Activated B cell treated with CpG ODN at 0.5 μM for 24 hours (primary cell): ENCODE measurements around the gene XRCC3. TPM values are rescaled to one million over a fixed set of nuclear protein-coding genes. Genes with fewer than 3 reads are reported as not detected.

ENCODE experiments used
- ATAC-seq: fragments of 200-7000 bp; cut with Tn5 transposase; one replicate; pipeline ENCODE4 v1.10.0; 2021; ENCODE audit warnings: low read depth, mild to moderate bottlenecking, moderate library complexity
- CTCF ChIA-PET: fragments of 350-600 bp; sonication (Branson Sonifier 250); formaldehyde crosslinking; loops from one replicate; lab custom pipeline; 2021; ENCODE audit warnings: antibody characterized with exemption; lab: Charles Lee
- POLR2A ChIA-PET: fragments of 350-600 bp; sonication (Branson Sonifier 250); formaldehyde crosslinking; loops from one replicate; lab custom pipeline; 2021; ENCODE audit warnings: antibody characterized with exemption; lab: Charles Lee
- DNase-seq: peaks from one replicate; pipeline ENCODE4 v3.0.0; 2022
- H3K27ac Mint-ChIP-seq: one replicate; pipeline ENCODE4 v1.8.0; 2020; ENCODE audit warnings: mixed read lengths
- H3K27me3 Mint-ChIP-seq: one replicate; pipeline ENCODE4 v1.8.0; 2021; ENCODE audit warnings: mixed read lengths
- H3K36me3 Mint-ChIP-seq: one replicate; pipeline ENCODE4 v1.8.0; 2021; ENCODE audit warnings: low read depth, mixed read lengths
- H3K4me1 Mint-ChIP-seq: one replicate; pipeline ENCODE4 v1.8.0; 2021; ENCODE audit warnings: mixed read lengths
- H3K4me3 Mint-ChIP-seq: one replicate; pipeline ENCODE4 v1.8.0; 2020; ENCODE audit warnings: mild to moderate bottlenecking, mixed read lengths
- H3K9me3 Mint-ChIP-seq: one replicate; pipeline ENCODE4 v1.8.0; 2020; ENCODE audit warnings: mixed read lengths
- intact Hi-C: fragments of 100-400 bp; cut with micrococcal nuclease; formaldehyde crosslinking; loops from one replicate; pipeline ENCODE4 v1.15.1; 2024
- total RNA-seq: library from RNA; stranded (reverse); gene quantifications from 2 replicates; pipeline ENCODE4 v1.2.3, GENCODE V29; 2022
- TF ChIP-seq, protein P1 (sequence below): fragments of 200-600 bp; IDR thresholded peaks from one replicate; pipeline ENCODE4 v1.8.0; 2022; ENCODE audit warnings: antibody characterized with exemption, mild to moderate bottlenecking

XRCC3 gene
- total RNA-seq, 1 donor from 2014 or later = 26.0 TPM

DNA sequence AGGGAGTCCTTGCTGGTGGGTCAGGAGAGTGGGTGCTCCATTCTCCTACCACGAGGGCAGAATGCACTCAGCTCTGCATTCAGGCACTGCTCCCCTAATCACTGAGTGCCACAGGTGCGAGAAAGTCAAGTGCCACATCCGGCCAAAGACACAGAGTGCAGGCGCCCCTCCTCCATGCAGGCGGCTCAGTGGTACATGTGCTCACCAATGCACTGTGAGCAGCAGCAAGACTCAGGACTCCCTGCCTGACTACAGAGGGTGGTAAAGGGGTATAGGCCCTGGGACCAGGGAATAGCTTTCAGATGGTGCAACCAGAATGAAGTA lies 33.2 kb upstream of the XRCC3 start:
- ATAC-seq (peak; percentile 45), DNase-seq (no peak)
- ChIA-PET CTCF (no interaction called here), POLR2A (interaction anchor here (0.6 kb wide), 1 partner anchor 284 kb away, joined by 3 read pairs; no protein-coding TSS in a partner anchor)
- Mint-ChIP-seq H3K9me3 (no peaks in the 10 kb centered on the region), H3K27me3 (no peaks in the 10 kb centered on the region), H3K4me1 (no peaks in the 10 kb centered on the region), H3K27ac (no peak overlapping the region), H3K36me3 (peaks cover 17% of the 10 kb centered on the region), H3K4me3 (no peak overlapping the region)
- TF ChIP-seq, protein P1, sequence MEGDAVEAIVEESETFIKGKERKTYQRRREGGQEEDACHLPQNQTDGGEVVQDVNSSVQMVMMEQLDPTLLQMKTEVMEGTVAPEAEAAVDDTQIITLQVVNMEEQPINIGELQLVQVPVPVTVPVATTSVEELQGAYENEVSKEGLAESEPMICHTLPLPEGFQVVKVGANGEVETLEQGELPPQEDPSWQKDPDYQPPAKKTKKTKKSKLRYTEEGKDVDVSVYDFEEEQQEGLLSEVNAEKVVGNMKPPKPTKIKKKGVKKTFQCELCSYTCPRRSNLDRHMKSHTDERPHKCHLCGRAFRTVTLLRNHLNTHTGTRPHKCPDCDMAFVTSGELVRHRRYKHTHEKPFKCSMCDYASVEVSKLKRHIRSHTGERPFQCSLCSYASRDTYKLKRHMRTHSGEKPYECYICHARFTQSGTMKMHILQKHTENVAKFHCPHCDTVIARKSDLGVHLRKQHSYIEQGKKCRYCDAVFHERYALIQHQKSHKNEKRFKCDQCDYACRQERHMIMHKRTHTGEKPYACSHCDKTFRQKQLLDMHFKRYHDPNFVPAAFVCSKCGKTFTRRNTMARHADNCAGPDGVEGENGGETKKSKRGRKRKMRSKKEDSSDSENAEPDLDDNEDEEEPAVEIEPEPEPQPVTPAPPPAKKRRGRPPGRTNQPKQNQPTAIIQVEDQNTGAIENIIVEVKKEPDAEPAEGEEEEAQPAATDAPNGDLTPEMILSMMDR = no peak
- intact Hi-C loops = no loop called here

DNA sequence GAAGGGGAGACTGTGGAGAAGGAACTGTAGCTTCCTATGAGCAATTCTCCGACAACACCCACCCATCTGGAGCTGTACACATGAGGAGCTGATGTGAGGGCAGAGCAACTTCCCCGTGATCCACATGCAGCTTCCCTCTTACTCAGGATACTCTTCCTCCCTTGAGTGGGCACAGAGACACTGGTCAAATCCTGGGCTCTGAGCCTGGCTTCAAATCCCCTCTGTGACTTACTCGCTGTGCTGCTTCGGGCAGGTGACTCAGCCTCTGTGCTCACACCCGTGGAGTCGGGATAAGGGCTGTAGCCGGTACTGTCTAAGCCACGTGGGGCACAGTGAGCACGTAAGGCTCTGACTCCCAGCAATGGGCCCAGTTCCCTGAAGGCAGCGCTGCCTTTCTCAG lies 31.4 kb upstream of the XRCC3 start:
- POLR2A ChIA-PET = no interaction called here
- intact Hi-C loops = no loop called here

DNA sequence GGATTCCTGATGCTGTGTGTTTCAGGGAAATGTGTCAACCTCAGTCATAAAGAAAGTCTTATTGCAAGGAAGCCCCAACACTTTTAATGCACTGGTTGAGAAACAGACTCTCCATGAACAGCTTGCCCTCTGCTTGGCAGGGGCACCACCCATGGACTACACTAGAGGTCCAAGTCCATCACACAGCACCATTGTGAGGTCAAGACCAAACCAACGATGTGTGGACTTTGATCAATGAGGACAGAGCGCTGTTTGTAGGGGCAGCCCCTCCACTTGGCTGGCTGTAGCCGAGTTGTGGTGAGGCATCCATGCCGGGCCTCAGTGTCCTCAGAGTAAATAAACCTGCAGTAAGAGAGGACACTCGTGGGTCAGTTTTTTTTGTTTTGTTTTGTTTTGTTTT lies 30.2 kb upstream of the XRCC3 start:
- Mint-ChIP-seq H3K27ac (no peak overlapping the region), H3K9me3 (no peaks in the 10 kb centered on the region), H3K36me3 (peaks cover 23% of the 10 kb centered on the region), H3K4me3 (no peak overlapping the region), H3K4me1 (no peaks in the 10 kb centered on the region), H3K27me3 (no peaks in the 10 kb centered on the region)
- ChIA-PET POLR2A (no interaction called here), CTCF (no interaction called here)
- no peak for ATAC-seq
- TF ChIP-seq, protein P1 = no peak
- intact Hi-C loops = no loop called here
- no peak for DNase-seq

More for the DNA sequence above, 31.4 kb upstream of the XRCC3 start:
- Mint-ChIP-seq H3K27ac (no peak overlapping the region), H3K36me3 (peaks cover 17% of the 10 kb centered on the region), H3K4me1 (no peaks in the 10 kb centered on the region), H3K27me3 (no peaks in the 10 kb centered on the region), H3K4me3 (no peak overlapping the region), H3K9me3 (no peaks in the 10 kb centered on the region)
- no peak for DNase-seq
- CTCF ChIA-PET = no interaction called here
- TF ChIP-seq, protein P1 = no peak
- ATAC-seq = no peak

DNA sequence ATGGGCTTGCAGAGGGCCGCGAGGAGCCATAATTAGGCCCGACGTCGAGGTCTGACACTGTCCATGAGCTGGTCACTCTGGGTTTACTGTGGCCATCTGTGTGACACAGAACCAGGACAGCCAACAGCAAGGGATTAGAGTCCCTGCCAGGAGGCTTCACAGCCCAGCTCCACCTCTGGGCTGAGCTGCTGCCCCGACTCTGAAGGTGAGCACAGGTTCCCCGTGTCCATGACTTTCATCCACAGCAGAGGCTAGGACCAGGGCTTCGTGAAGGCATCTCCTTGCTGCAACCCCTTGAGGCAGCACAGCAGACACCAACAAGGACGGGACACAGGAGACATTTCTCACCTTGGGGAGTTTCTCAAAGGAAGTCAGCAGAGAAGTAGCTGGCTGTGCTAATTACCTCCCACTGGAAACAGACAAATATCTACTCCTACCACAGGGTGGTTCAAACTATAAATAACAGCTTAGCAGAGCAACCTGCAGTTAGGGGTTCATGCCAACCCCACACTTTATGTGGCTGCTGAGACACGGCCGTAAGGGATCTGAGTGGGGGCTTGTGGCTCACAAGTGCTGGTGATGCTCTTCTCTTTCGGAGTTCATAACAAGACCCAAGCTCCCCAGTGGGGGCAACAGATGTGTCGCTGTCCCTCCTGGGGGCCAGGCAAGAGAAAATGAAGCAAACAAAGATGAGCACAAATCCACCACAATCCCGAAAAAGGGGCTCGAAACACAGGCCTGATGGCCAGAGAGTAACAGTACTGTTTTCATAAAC lies 29.6 kb upstream of the XRCC3 start:
- TF ChIP-seq, protein P1 = no peak
- H3K4me3 Mint-ChIP-seq = no peak overlapping the region
- H3K9me3 Mint-ChIP-seq = no peaks in the 10 kb centered on the region
- ChIA-PET POLR2A (no interaction called here), CTCF (interaction anchor here (0.6 kb wide), 1 partner anchor 159 kb away, joined by 3 read pairs; no protein-coding TSS in a partner anchor)
- DNase-seq = no peak
- no peak overlapping the region for H3K27ac Mint-ChIP-seq
- intact Hi-C loops = no loop called here
- H3K4me1 Mint-ChIP-seq = no peaks in the 10 kb centered on the region
- ATAC-seq = no peak
- H3K27me3 Mint-ChIP-seq = no peaks in the 10 kb centered on the region
- peaks cover 22% of the 10 kb centered on the region for H3K36me3 Mint-ChIP-seq

DNA sequence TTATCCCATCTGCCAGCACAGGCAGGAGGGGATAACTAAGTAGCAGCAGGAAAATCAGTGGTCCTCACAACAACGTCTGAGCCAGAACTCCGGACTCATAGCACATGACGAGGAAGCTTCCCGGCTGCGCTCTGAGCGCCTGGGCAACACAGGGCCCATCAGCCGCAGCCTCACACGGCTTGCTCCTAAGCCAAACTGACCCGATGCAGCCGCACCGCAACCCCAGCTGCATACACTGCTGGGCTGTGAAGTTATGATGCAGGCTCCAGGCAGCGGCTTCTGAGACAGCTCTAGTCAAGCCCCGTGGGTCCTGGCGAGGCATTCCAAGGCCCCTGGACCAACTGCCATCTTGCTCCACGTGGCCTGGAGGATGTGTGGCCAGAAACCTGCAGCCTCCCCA lies 28.4 kb upstream of the XRCC3 start:
- POLR2A ChIA-PET = no interaction called here
- H3K4me1 Mint-ChIP-seq = no peaks in the 10 kb centered on the region
- CTCF ChIA-PET = no interaction called here
- H3K9me3 Mint-ChIP-seq = no peaks in the 10 kb centered on the region
- no peak overlapping the region for H3K4me3 Mint-ChIP-seq
- H3K27ac Mint-ChIP-seq = no peak overlapping the region
- H3K36me3 Mint-ChIP-seq = peaks cover 24% of the 10 kb centered on the region
- no peak for ATAC-seq
- intact Hi-C loops = no loop called here
- TF ChIP-seq, protein P1 = no peak
- no peaks in the 10 kb centered on the region for H3K27me3 Mint-ChIP-seq
- DNase-seq = no peak
